HepG2 (cell line): ENCODE measurements around the gene FAM241B. TPM values are rescaled to one million over a fixed set of nuclear protein-coding genes. Genes with fewer than 3 reads are reported as not detected.

Source experiments
- ATAC-seq: fragments of 200-7000 bp; cut with Tn5 transposase; 3 replicates; pipeline ENCODE4 v1.9.1; 2020; ENCODE audit warnings: mild to moderate bottlenecking, moderate library complexity
- BruUV-seq: library from RNA; stranded (reverse); fragments of 400-500 nt; replicated peaks from 2 replicates; lab custom pipeline; 2021; lab: Mats Ljungman, UMichigan
- CTCF ChIA-PET: fragments of 300-600 bp; formaldehyde crosslinking; extraction: SDS; loops from one replicate; lab custom pipeline; 2021; ENCODE audit warnings: low total read pairs, inconsistent platforms, low intra/inter-chr PET ratio; lab: Yijun Ruan, JAX
- POLR2A ChIA-PET: fragments of 350-600 bp; sonication (Branson Sonifier 250); formaldehyde crosslinking; loops from one replicate; lab custom pipeline; 2020; ENCODE audit warnings: antibody characterized with exemption, inconsistent platforms; lab: Yijun Ruan, JAX
- DNase-seq: peaks from one replicate; pipeline ENCODE4 v3.0.0-alpha.2; 2015; ENCODE audit warnings: low spot score
- FAIRE-seq: peaks from 3 replicates; lab custom pipeline; 2011; peaks lifted over from hg19 to GRCh38; lab: Jason Lieb, UNC
- H2AFZ ChIP-seq: one replicate; pipeline ENCODE4 v1.6.1; 2011; ENCODE audit warnings: low read length, inconsistent platforms
- H3K27ac ChIP-seq: fragments of 300-600 bp; 3 replicates; pipeline ENCODE4 v1.8.0; 2011; ENCODE audit warnings: mixed run types, mild to moderate bottlenecking, mixed read lengths, low read length, inconsistent platforms; ENCODE audit not compliant: insufficient read depth; ENCODE audit errors: extremely low read length
- H3K27me3 ChIP-seq, 2 experiments: fragments of 200-600 bp in 1 of 2; 2 replicates in 1 of 2; 3 replicates in 1 of 2; pipeline versions ENCODE4 v1.6.0 to v1.8.0; 2011; ENCODE audit warnings: low read length in 2 of 2, mild to moderate bottlenecking in 2 of 2, moderate library complexity in 2 of 2, inconsistent platforms in 1 of 2; ENCODE audit not compliant: insufficient read depth in 2 of 2, control insufficient read depth in 1 of 2
- H3K36me3 ChIP-seq, 2 experiments: fragments of 200-600 bp in 1 of 2; replicated peaks in 1 of 2; 2 replicates in 1 of 2; 3 replicates in 1 of 2; pipeline versions ENCODE4 v1.5.1 to v1.8.0; 2011; ENCODE audit warnings: low read length in 2 of 2, inconsistent platforms in 1 of 2; ENCODE audit not compliant: insufficient read depth in 2 of 2, control insufficient read depth in 1 of 2
- H3K4me1 ChIP-seq: 2 replicates; pipeline ENCODE4 v1.5.1; 2012; ENCODE audit warnings: low read length, inconsistent platforms; ENCODE audit not compliant: insufficient read depth
- H3K4me2 ChIP-seq: 2 replicates; pipeline ENCODE4 v1.6.0; 2011; ENCODE audit warnings: low read depth, low read length, inconsistent platforms
- H3K4me3 ChIP-seq, 3 experiments: fragments of 200-600 bp in 1 of 3; sonication (generic), shearing (Covaris generic) in 1 of 3; replicated peaks in 1 of 3; 2 replicates each; pipeline ENCODE4 v1.5.1; 2011 to 2016; ENCODE audit warnings: low read length in 3 of 3, inconsistent platforms in 2 of 3, low read depth in 2 of 3, mild to moderate bottlenecking in 2 of 3, control low read depth in 1 of 3, mixed read lengths in 1 of 3; ENCODE audit not compliant: insufficient read depth in 1 of 3
- H3K79me2 ChIP-seq: one replicate; pipeline ENCODE4 v1.6.1; 2011; ENCODE audit warnings: low read length, inconsistent platforms; ENCODE audit not compliant: insufficient read depth
- H3K9ac ChIP-seq: 2 replicates; pipeline ENCODE4 v1.6.0; 2011; ENCODE audit warnings: mild to moderate bottlenecking, low read depth, low read length, inconsistent platforms; ENCODE audit not compliant: insufficient read depth
- H3K9me3 ChIP-seq: 2 replicates; pipeline ENCODE4 v1.5.1; 2012; ENCODE audit warnings: mild to moderate bottlenecking, low read length
- H4K20me1 ChIP-seq: 2 replicates; pipeline ENCODE4 v1.6.0; 2011; ENCODE audit warnings: inconsistent platforms, mild to moderate bottlenecking, low read length, moderate library complexity; ENCODE audit not compliant: insufficient read depth
- ATF7 ChIP-seq, 2 experiments: fragments of 450-650 bp in 1 of 2; sonication (generic) in 1 of 2; formaldehyde crosslinking in 1 of 2; IDR thresholded peaks; 2 replicates each; pipeline versions ENCODE4 v1.4.0 to v1.6.1; 2016 to 2020; ENCODE audit warnings: antibody characterized with exemption in 1 of 2, mild to moderate bottlenecking in 1 of 2, missing genetic modification reagents in 1 of 2
- FOXK1 ChIP-seq: sonication (generic); formaldehyde crosslinking; IDR thresholded peaks from 2 replicates; pipeline ENCODE4 v1.4.0; 2020; ENCODE audit warnings: low read depth, missing genetic modification reagents, borderline replicate concordance
- TCF7L2 ChIP-seq: IDR thresholded peaks from 2 replicates; pipeline ENCODE4 v1.6.1; 2011; ENCODE audit warnings: mild to moderate bottlenecking, low read depth, low read length, moderate library complexity
- ZNF703 ChIP-seq: sonication (generic); formaldehyde crosslinking; IDR thresholded peaks from 2 replicates; pipeline ENCODE4 v1.5.1; 2020; ENCODE audit warnings: missing genetic modification reagents, mild to moderate bottlenecking, moderate library complexity, borderline replicate concordance
- ZNF792 ChIP-seq: IDR thresholded peaks from 2 replicates; pipeline ENCODE4 v1.6.1; 2016
- WGBS: methylation state at CpG from one replicate; pipeline ENCODE4 v1.1.6; 2017; ENCODE audit warnings: low lambda C conversion rate; 5-methylcytosine and 5-hydroxymethylcytosine counted together
- in situ Hi-C: cut with HindIII; loops from 2 replicates; pipeline ENCODE4 v1.10.0; 2017; ENCODE audit warnings: low pct_unique_long_range_greater_than_20kb; ENCODE audit not compliant: extremely low pct_ligation_motif_present
- intact Hi-C: fragments of 100-400 bp; cut with micrococcal nuclease; formaldehyde crosslinking; loops from one replicate; pipeline ENCODE4 v1.10.0; 2022; ENCODE audit not compliant: unreplicated experiment
- polyA plus RNA-seq, 8 experiments: library from polyadenylated mRNA; depleted of rRNA in 3 of 8; stranded (reverse) in 7 of 8; unstranded in 1 of 8; fragments of >200 nt; fragmentation: Illumina TruSeq in 4 of 8; extraction: Trizol in 4 of 8; gene quantifications; 2 replicates each; pipeline versions ENCODE4 v1.2.1 to v1.2.3, GENCODE V29; 2011 to 2016; ENCODE audit warnings: low read depth in 4 of 8, missing spikeins in 1 of 8, mixed read lengths in 1 of 8; ENCODE audit not compliant: insufficient read depth in 1 of 8
- total RNA-seq, 5 experiments: library from RNA; depleted of rRNA; stranded (reverse); fragments of >200 nt; fragmentation: Illumina TruSeq; extraction: Trizol; gene quantifications; 2 replicates each; pipeline ENCODE4 v1.2.3, GENCODE V29; 2016; ENCODE audit warnings: low read depth in 1 of 5
- TF ChIP-seq, protein P1 (sequence below): sonication (generic); formaldehyde crosslinking; IDR thresholded peaks from 2 replicates; pipeline ENCODE4 v1.9.0; 2021; ENCODE audit warnings: missing genetic modification reagents, borderline replicate concordance

Gene FAM241B
- total and polyA plus RNA-seq, 2 of the 13 experiments (the other 11 are each of a cell fraction or from before 2014, with no cell fraction given), result 1.9 to 4.0 TPM

- Histone ChIP-seq H4K20me1 (no peaks in the 10 kb centered on the region), H3K4me3 (no peak overlapping the region), H2AFZ (no peak overlapping the region), H3K36me3 (no peaks in the 10 kb centered on the region), H3K9me3 (no peaks in the 10 kb centered on the region), H3K27ac (no peak overlapping the region), H3K4me1 (no peaks in the 10 kb centered on the region), H3K9ac (no peak overlapping the region), H3K79me2 (no peaks in the 10 kb centered on the region), H3K27me3 (peaks cover 0 to 18% of the 10 kb centered on the region in 2 experiments; a peak in 2 of 5 replicates), H3K4me2 (no peak overlapping the region)
- intact Hi-C loops, result no loop called here
- FAIRE-seq (no peak), DNase-seq (no peak), ATAC-seq (no peak)
- no TSS peak for BruUV-seq
- under 1% methylated on average over 5 of the region's 5 CpGs for WGBS
- in situ Hi-C loops, result no loop called here
- no peak for TF ChIP-seq ZNF792 (CRISPR knock-in tag)
- TF ChIP-seq TCF7L2, result no peak
- TF ChIP-seq ZNF703, result no peak
- peak; percentile 79 for TF ChIP-seq ATF7 (IDR thresholded peaks at IDR 0.05)
- no peak for TF ChIP-seq ATF7 (CRISPR knock-in tag; IDR thresholded peaks at IDR 0.05)
- no peak for TF ChIP-seq FOXK1 (CRISPR knock-in tag)
- TF ChIP-seq, protein P1, sequence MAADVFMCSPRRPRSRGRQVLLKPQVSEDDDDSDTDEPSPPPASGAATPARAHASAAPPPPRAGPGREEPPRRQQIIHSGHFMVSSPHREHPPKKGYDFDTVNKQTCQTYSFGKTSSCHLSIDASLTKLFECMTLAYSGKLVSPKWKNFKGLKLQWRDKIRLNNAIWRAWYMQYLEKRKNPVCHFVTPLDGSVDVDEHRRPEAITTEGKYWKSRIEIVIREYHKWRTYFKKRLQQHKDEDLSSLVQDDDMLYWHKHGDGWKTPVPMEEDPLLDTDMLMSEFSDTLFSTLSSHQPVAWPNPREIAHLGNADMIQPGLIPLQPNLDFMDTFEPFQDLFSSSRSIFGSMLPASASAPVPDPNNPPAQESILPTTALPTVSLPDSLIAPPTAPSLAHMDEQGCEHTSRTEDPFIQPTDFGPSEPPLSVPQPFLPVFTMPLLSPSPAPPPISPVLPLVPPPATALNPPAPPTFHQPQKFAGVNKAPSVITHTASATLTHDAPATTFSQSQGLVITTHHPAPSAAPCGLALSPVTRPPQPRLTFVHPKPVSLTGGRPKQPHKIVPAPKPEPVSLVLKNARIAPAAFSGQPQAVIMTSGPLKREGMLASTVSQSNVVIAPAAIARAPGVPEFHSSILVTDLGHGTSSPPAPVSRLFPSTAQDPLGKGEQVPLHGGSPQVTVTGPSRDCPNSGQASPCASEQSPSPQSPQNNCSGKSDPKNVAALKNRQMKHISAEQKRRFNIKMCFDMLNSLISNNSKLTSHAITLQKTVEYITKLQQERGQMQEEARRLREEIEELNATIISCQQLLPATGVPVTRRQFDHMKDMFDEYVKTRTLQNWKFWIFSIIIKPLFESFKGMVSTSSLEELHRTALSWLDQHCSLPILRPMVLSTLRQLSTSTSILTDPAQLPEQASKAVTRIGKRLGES, result no peak
- ChIA-PET POLR2A (no interaction called here), CTCF (no interaction called here)
These were observed 49.6 kb upstream of the FAM241B start for GRCh38 chr10:69580435-69580834.
